HepG2 (cell line): ENCODE data around the gene PLEKHA3. TPM values are rescaled to one million over a fixed set of nuclear protein-coding genes. Genes with fewer than 3 reads are reported as not detected.

Source experiments
- ATAC-seq: fragments of 200-7000 bp; cut with Tn5 transposase; 3 replicates; pipeline ENCODE4 v1.9.1; 2020; ENCODE audit warnings: mild to moderate bottlenecking, moderate library complexity
- BruUV-seq: library from RNA; stranded (reverse); fragments of 400-500 nt; replicated peaks from 2 replicates; lab custom pipeline; 2021; lab: Mats Ljungman, UMichigan
- CTCF ChIA-PET: fragments of 300-600 bp; formaldehyde crosslinking; extraction: SDS; loops from one replicate; lab custom pipeline; 2021; ENCODE audit warnings: low total read pairs, inconsistent platforms, low intra/inter-chr PET ratio; lab: Yijun Ruan, JAX
- POLR2A ChIA-PET: fragments of 350-600 bp; sonication (Branson Sonifier 250); formaldehyde crosslinking; loops from one replicate; lab custom pipeline; 2020; ENCODE audit warnings: antibody characterized with exemption, inconsistent platforms; lab: Yijun Ruan, JAX
- DNase-seq: peaks from one replicate; pipeline ENCODE4 v3.0.0-alpha.2; 2015; ENCODE audit warnings: low spot score
- FAIRE-seq: peaks from 3 replicates; lab custom pipeline; 2011; peaks lifted over from hg19 to GRCh38; lab: Jason Lieb, UNC
- H2AFZ ChIP-seq: one replicate; pipeline ENCODE4 v1.6.1; 2011; ENCODE audit warnings: low read length, inconsistent platforms
- H3K27ac ChIP-seq: fragments of 300-600 bp; 3 replicates; pipeline ENCODE4 v1.8.0; 2011; ENCODE audit warnings: mixed run types, mild to moderate bottlenecking, mixed read lengths, low read length, inconsistent platforms; ENCODE audit not compliant: insufficient read depth; ENCODE audit errors: extremely low read length
- H3K27me3 ChIP-seq, 2 experiments: fragments of 200-600 bp in 1 of 2; 2 replicates in 1 of 2; 3 replicates in 1 of 2; pipeline versions ENCODE4 v1.6.0 to v1.8.0; 2011; ENCODE audit warnings: low read length in 2 of 2, mild to moderate bottlenecking in 2 of 2, moderate library complexity in 2 of 2, inconsistent platforms in 1 of 2; ENCODE audit not compliant: insufficient read depth in 2 of 2, control insufficient read depth in 1 of 2
- H3K36me3 ChIP-seq, 2 experiments: fragments of 200-600 bp in 1 of 2; replicated peaks in 1 of 2; 2 replicates in 1 of 2; 3 replicates in 1 of 2; pipeline versions ENCODE4 v1.5.1 to v1.8.0; 2011; ENCODE audit warnings: low read length in 2 of 2, inconsistent platforms in 1 of 2; ENCODE audit not compliant: insufficient read depth in 2 of 2, control insufficient read depth in 1 of 2
- H3K4me1 ChIP-seq: 2 replicates; pipeline ENCODE4 v1.5.1; 2012; ENCODE audit warnings: low read length, inconsistent platforms; ENCODE audit not compliant: insufficient read depth
- H3K4me2 ChIP-seq: 2 replicates; pipeline ENCODE4 v1.6.0; 2011; ENCODE audit warnings: low read depth, low read length, inconsistent platforms
- H3K4me3 ChIP-seq, 3 experiments: fragments of 200-600 bp in 1 of 3; sonication (generic), shearing (Covaris generic) in 1 of 3; replicated peaks in 1 of 3; 2 replicates each; pipeline ENCODE4 v1.5.1; 2011 to 2016; ENCODE audit warnings: low read length in 3 of 3, inconsistent platforms in 2 of 3, low read depth in 2 of 3, mild to moderate bottlenecking in 2 of 3, control low read depth in 1 of 3, mixed read lengths in 1 of 3; ENCODE audit not compliant: insufficient read depth in 1 of 3
- H3K79me2 ChIP-seq: one replicate; pipeline ENCODE4 v1.6.1; 2011; ENCODE audit warnings: low read length, inconsistent platforms; ENCODE audit not compliant: insufficient read depth
- H3K9ac ChIP-seq: 2 replicates; pipeline ENCODE4 v1.6.0; 2011; ENCODE audit warnings: mild to moderate bottlenecking, low read depth, low read length, inconsistent platforms; ENCODE audit not compliant: insufficient read depth
- H3K9me3 ChIP-seq: 2 replicates; pipeline ENCODE4 v1.5.1; 2012; ENCODE audit warnings: mild to moderate bottlenecking, low read length
- H4K20me1 ChIP-seq: 2 replicates; pipeline ENCODE4 v1.6.0; 2011; ENCODE audit warnings: inconsistent platforms, mild to moderate bottlenecking, low read length, moderate library complexity; ENCODE audit not compliant: insufficient read depth
- CSRNP1 ChIP-seq: sonication (generic); formaldehyde crosslinking; IDR thresholded peaks from 2 replicates; pipeline ENCODE4 v1.8.1; 2023; ENCODE audit warnings: mild to moderate bottlenecking, missing genetic modification reagents
- GLMP ChIP-seq: sonication (generic); formaldehyde crosslinking; IDR thresholded peaks from 2 replicates; pipeline ENCODE4 v1.9.0; 2021; ENCODE audit warnings: missing genetic modification reagents, mild to moderate bottlenecking, borderline replicate concordance
- KMT2A ChIP-seq: sonication (generic); formaldehyde crosslinking; IDR thresholded peaks from 2 replicates; pipeline ENCODE4 v1.4.0; 2020; ENCODE audit warnings: missing genetic modification reagents
- MAFF ChIP-seq: IDR thresholded peaks from 2 replicates; pipeline ENCODE4 v1.6.1; 2011; ENCODE audit warnings: low read depth, low read length, improper control_type of control experiment
- MAFK ChIP-seq, 2 experiments: IDR thresholded peaks in 1 of 2; conservative IDR thresholded peaks in 1 of 2; 2 replicates each; pipeline ENCODE4 v1.6.1; 2011; ENCODE audit warnings: improper control_type of control experiment in 2 of 2, low read length in 2 of 2
- THAP11 ChIP-seq: IDR thresholded peaks from 2 replicates; pipeline ENCODE4 v1.6.1; 2016; ENCODE audit warnings: missing biosample characterization, missing genetic modification reagents
- ZGPAT ChIP-seq: IDR thresholded peaks from 2 replicates; pipeline ENCODE4 v1.6.1; 2016; ENCODE audit warnings: mild to moderate bottlenecking
- ZNF121 ChIP-seq: sonication (generic); formaldehyde crosslinking; IDR thresholded peaks from 2 replicates; pipeline ENCODE4 v1.5.0; 2020; ENCODE audit warnings: mild to moderate bottlenecking, missing genetic modification reagents
- ZNF235 ChIP-seq: sonication (generic); formaldehyde crosslinking; IDR thresholded peaks from 2 replicates; pipeline ENCODE4 v1.8.1; 2023; ENCODE audit warnings: mild to moderate bottlenecking, missing genetic modification reagents, borderline replicate concordance
- ZNF451 ChIP-seq: sonication (generic); formaldehyde crosslinking; IDR thresholded peaks from 2 replicates; pipeline ENCODE4 v1.5.0; 2020; ENCODE audit warnings: mild to moderate bottlenecking, missing genetic modification reagents
- ZNF629 ChIP-seq: sonication (generic); formaldehyde crosslinking; conservative IDR thresholded peaks from 2 replicates; pipeline ENCODE4 v1.5.0; 2020; ENCODE audit warnings: missing genetic modification reagents
- WGBS: methylation state at CpG from one replicate; pipeline ENCODE4 v1.1.6; 2017; ENCODE audit warnings: low lambda C conversion rate; 5-methylcytosine and 5-hydroxymethylcytosine counted together
- in situ Hi-C: cut with HindIII; loops from 2 replicates; pipeline ENCODE4 v1.10.0; 2017; ENCODE audit warnings: low pct_unique_long_range_greater_than_20kb; ENCODE audit not compliant: extremely low pct_ligation_motif_present
- intact Hi-C: fragments of 100-400 bp; cut with micrococcal nuclease; formaldehyde crosslinking; loops from one replicate; pipeline ENCODE4 v1.10.0; 2022; ENCODE audit not compliant: unreplicated experiment
- polyA plus RNA-seq, 8 experiments: library from polyadenylated mRNA; depleted of rRNA in 3 of 8; stranded (reverse) in 7 of 8; unstranded in 1 of 8; fragments of >200 nt; fragmentation: Illumina TruSeq in 4 of 8; extraction: Trizol in 4 of 8; gene quantifications; 2 replicates each; pipeline versions ENCODE4 v1.2.1 to v1.2.3, GENCODE V29; 2011 to 2016; ENCODE audit warnings: low read depth in 4 of 8, missing spikeins in 1 of 8, mixed read lengths in 1 of 8; ENCODE audit not compliant: insufficient read depth in 1 of 8
- total RNA-seq, 5 experiments: library from RNA; depleted of rRNA; stranded (reverse); fragments of >200 nt; fragmentation: Illumina TruSeq; extraction: Trizol; gene quantifications; 2 replicates each; pipeline ENCODE4 v1.2.3, GENCODE V29; 2016; ENCODE audit warnings: low read depth in 1 of 5

Gene PLEKHA3
- total and polyA plus RNA-seq, 2 of the 13 experiments (the other 11 are each of a cell fraction or from before 2014, with no cell fraction given) = 11.7 to 23.1 TPM

GRCh38 chr2:178499640-178500039, 19.4 kb downstream of the PLEKHA3 start (continued):
- TF ChIP-seq GLMP (CRISPR knock-in tag) (no peak), ZNF235 (CRISPR knock-in tag) (no peak), ZNF451 (CRISPR knock-in tag) (no peak), CSRNP1 (CRISPR knock-in tag) (no peak)

GRCh38 chr2:178502751-178503150, 22.5 kb downstream of the PLEKHA3 start:
- H3K27me3 ChIP-seq = no peaks in the 10 kb centered on the region
- no TSS peak for BruUV-seq
- no peak overlapping the region for H2AFZ ChIP-seq
- 97% methylated on average over 4 of the region's 4 CpGs for WGBS
- H3K36me3 ChIP-seq = peaks cover 11 to 62% of the 10 kb centered on the region in 2 experiments
- DNase-seq = no peak
- no peak overlapping the region for H3K4me2 ChIP-seq
- in situ Hi-C loops (no loop called here), intact Hi-C loops (no loop called here)
- no peak for FAIRE-seq
- TF ChIP-seq ZNF121 (CRISPR knock-in tag) = no peak
- peak; percentile 42 to 66 for TF ChIP-seq MAFK (conservative IDR thresholded peaks at IDR 0.05 in 1 of 2, IDR thresholded peaks at IDR 0.05 in 1 of 2; ENCODE audit: low read length in 2 of 2)
- no peak for TF ChIP-seq ZNF629 (CRISPR knock-in tag)
- TF ChIP-seq THAP11 (CRISPR knock-in tag) = no peak
- TF ChIP-seq KMT2A (CRISPR knock-in tag) = no peak
- no peak for TF ChIP-seq ZGPAT (CRISPR knock-in tag)
- TF ChIP-seq MAFF = peak; percentile 45; the same call in 1 of the 2 replicates
- H3K4me1 ChIP-seq = peaks cover 9% of the 10 kb centered on the region
- POLR2A ChIA-PET = no interaction called here
- CTCF ChIA-PET = no interaction called here
- H3K9me3 ChIP-seq = no peaks in the 10 kb centered on the region
- H3K4me3 ChIP-seq = no peak overlapping the region
- H3K9ac ChIP-seq = no peak overlapping the region
- no peak overlapping the region for H3K27ac ChIP-seq
- ATAC-seq = no peak
- no peaks in the 10 kb centered on the region for H3K79me2 ChIP-seq
- H4K20me1 ChIP-seq = no peaks in the 10 kb centered on the region
